Ureter (tissue), 1 donor: ENCODE data around the gene PARD3B. TPM values are rescaled to one million over a fixed set of nuclear protein-coding genes. Genes with fewer than 3 reads are reported as not detected.
"Not testable (repeated sequence)": the region's sequence is repeated elsewhere in the genome, so short reads cannot be mapped to it uniquely, and the experiment has no call there.

ENCODE experiments used
- DNase-seq: peaks from one replicate; pipeline ENCODE4 v3.0.0-alpha.2; 2020; ENCODE audit warnings: low spot score
- total RNA-seq: library from RNA; stranded (reverse); gene quantifications from one replicate; pipeline ENCODE4 v1.2.4, GENCODE V29; 2023
- donor health status: DM: yes; HTN: yes; CAD: no.

The PARD3B gene
- total RNA-seq, 1 donor from 2014 or later: 31.4 TPM

GRCh38 chr2:205461678-205462665 is 916.7 kb downstream of the PARD3B start:
- no peak for DNase-seq

DNA sequence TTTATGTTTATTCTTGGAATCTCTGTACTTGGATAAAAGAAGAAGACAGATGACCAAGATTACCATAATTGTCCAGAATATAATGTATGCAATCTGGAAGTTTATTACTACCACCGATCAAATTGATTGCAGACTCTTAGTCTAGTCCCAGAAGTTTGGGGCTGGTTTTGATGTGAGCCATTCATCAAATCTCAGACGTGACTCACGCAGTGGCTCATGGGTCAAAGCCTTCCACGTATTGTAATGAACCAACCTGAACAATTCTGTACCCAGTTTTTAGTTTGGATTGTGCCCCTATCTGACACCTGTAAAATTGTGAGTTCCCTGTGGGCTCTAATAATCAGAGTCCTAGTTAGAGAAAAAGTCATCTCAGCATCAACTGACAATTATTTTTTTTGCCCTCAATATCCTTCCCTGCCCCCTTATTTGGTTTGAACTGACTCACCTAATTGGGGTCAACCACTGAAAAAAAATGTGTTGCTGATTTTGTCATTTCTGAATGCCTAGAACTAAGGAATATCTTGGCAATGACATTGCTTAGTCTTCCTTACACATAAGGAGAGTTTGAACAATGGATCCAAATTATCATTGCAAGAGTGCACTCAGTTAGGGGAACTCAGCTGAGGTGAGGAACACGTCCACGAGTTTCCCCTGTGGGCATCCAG is 917.5 kb downstream of the PARD3B start:
- no peak for DNase-seq

DNA sequence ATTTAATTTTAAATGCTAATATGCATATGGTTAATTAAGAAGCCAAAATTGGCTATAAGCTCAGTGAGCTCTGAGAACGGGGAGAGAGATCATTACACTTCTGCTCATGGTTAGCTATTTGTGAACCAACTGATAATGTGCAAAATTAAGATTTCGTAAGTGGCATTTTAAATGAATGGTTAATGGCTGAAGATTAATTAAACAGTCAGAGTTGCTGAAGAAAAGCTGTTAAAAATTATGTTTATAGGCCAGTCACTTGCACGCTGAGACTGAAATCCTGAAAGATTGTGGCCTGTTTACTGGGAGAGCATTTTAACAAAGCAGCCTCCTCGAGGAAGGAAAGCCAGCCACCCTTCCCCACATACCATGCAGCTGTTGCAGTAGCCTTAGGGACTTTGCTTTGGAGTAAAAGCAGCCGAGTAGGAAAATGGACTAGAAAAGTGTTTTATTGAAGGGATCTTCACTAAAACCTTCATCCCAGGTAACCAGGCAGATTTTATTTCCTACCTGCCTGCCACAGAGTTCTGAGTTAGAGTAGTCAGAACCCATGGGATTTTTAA is 918.3 kb downstream of the PARD3B start:
- DNase-seq: no peak

GRCh38 chr2:205464681-205465080 is 919.4 kb downstream of the PARD3B start:
- no peak for DNase-seq

DNA sequence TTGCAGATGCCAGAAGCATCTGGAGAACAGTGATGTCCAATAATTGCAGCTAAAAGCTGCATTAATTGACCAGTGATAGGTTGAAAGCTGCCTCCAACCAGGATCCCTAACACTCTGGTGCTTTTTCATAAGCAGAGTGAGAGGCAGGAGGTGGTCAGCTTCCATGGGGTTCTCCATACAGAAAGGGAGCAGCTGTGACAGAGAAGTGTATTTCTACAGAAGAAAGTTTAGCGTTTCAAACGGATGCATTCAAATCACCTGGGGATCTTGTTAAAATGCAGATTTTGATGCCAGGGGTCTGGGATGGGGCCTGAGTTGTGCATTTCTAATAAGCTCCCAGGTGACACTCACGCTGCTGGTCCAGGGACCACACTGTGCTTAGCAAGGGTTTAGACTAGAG is 920.5 kb downstream of the PARD3B start:
- no peak for DNase-seq

DNA sequence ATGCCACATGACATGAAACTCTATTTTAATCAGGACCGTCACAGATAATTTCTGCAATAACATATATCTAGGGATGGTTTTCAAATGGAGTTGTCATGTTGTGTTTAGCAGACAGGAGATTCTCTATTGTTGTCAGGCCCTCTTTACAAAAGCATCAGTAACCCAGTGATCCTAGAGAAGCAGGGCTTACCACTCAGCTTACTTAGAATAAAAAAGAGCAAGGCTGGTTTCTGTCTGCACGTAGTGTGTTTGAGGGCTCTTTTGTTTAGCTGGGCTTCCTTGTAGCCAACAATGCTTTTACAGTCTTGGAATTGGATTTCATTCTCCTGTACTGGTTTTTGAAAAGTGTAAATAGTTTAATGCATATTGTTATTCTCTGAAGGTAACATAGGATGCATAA is 926.5 kb downstream of the PARD3B start:
- no peak for DNase-seq

GRCh38 chr2:205473791-205474190 is 928.5 kb downstream of the PARD3B start:
- no peak for DNase-seq

- no peak for DNase-seq
Measured at GRCh38 chr2:205474741-205475415, 929.6 kb downstream of the PARD3B start.

- DNase-seq: no peak
Measured at GRCh38 chr2:205475416-205475768, 930.1 kb downstream of the PARD3B start.

DNA sequence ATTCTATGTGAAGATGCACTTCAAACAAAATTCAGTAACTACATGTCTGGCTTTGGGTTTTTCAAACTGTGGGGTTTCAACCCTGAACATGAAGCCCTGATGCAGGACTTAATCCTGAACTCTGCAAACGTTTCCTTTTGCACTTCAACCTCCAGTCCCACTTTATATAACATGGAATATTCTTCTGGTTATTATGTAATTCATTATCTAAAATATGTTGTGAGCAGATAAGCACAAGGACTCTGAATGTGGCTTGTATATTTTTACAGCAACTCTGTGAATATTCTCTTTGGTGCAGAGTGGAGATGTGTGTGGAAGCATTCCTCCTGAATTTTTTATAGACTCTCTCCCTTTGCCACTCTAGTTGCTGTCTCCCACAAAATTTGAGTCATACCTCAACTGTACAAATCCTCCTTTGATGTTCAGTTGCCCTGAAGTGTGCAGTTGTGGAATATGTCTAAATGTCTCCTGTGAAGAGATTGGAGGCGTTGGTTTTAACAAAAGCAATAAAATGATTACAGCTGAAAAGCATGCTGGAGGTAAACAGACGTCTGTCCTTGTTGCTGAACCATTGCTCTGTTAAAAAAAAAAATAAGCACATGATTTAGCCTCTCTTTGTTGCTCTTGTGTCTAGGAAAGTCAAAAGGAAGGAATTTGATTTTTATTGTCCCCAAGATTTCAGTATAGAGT is 931.9 kb downstream of the PARD3B start:
- no peak for DNase-seq

- no peak for DNase-seq
Measured at GRCh38 chr2:205481861-205482260, 936.6 kb downstream of the PARD3B start.

- DNase-seq: no peak
Measured at GRCh38 chr2:205482399-205483081, 937.3 kb downstream of the PARD3B start.

DNA sequence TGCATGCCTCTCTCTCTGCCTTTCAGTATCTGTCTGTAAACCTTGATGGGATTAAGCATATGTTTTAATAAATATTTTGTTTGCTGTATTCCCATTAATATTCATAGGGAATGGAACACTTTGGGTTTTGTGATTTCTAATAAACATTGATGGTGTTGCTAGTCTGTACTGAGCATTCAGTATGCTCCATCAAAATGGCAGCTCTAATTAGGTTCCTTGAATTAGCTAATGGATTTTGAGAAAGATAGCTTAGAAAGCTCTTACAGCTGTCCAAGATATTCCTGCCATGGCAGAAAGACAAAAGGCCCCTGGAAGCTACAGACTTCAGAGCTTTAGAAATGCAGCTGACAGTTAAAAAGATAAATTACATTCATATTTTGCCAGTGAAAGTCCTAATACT is 937.8 kb downstream of the PARD3B start:
- DNase-seq: no peak

DNA sequence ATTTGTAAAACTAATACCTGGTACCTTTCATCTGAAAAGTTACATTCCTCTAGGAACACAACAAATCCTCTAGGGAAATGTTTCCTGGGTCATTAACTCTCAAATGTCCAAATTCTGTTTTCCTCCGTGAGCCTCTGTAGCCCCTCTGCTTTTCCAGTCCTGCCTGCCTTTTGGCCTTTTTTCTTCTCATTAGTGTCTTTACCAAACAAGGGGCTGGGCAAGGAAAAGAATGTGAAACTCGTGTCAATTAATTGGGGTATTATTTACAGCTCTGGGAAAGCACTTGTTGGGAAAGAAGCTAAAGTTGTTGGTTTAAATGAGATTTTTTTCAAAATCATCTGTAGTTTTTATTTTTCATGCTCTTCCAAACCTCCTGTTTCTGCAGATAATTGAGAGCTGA is 938.9 kb downstream of the PARD3B start:
- DNase-seq: no peak

DNA sequence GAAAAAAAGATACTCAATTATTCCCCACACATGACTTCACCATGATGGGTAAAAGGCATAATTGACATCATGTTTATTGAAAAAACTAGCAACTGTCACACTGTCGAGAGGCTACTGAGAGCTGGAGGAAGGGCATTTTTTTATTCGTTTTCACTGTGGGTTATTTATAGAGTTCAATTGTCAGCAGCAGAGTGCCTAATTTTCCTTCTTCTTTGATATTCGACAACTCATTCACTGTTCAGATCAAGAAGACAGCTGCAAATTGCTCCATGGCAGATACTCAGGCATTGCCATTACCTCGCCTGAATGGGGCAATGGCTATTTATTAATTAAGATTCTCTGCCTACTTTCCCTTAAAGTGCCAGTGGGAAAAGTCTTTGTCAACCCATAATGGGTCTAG is 939.5 kb downstream of the PARD3B start:
- no peak for DNase-seq

- not testable (repeated sequence) for DNase-seq
Measured at GRCh38 chr2:205493528-205493927, 948.3 kb downstream of the PARD3B start.

GRCh38 chr2:205494537-205495235 is 949.4 kb downstream of the PARD3B start:
- DNase-seq: no peak

DNA sequence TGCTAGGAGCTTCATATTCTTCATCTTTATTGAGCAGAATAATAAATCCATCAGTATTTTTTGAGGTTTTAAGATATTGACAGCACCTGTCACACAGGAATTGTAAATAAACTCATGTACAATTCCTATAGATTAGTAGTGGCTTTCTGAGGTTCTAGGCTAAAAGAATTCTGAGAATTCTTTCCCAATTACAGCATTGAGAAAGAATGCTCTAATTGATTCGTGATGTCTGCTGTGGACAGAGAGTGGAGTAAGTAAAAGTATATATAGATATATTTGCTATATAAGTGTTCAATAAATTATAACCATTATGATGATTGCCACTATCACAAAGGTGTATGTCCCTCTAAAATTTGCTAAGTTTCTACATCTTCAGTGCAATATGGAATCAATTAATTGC is 950.5 kb downstream of the PARD3B start:
- no peak for DNase-seq

GRCh38 chr2:205496370-205496769 is 951.1 kb downstream of the PARD3B start:
- no peak for DNase-seq

GRCh38 chr2:205496772-205497171 is 951.5 kb downstream of the PARD3B start:
- no peak for DNase-seq
